ENCODE data around the gene HMMR.

Gene HMMR

DNA sequence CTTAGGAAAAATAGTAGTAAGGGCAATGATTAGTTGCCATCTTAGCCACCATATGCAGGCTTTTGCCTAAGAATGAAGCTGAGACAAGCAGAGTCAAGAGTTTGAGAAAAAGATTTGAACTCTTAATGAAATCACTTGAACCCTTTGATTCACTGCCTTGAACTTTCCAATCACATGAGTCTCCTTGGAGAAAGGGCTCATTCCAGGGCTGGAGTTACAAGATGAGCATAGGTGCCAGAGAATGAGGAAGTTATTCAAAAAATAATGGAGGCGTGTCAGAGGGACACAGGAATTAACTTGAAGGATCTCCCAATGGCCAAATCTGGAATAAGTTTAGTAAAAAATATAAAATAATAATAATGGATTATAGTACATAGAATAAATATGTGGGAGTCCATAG is 80.3 kb downstream of the HMMR start:
- Histone ChIP-seq H3K4me3 (replicated peaks; ENCODE audit: insufficient read depth, low read length) (no peak overlapping the region), H3K27ac (replicated peaks) (no peak overlapping the region), H3K27me3 (ENCODE audit: insufficient read depth, poor library complexity, severe bottlenecking) (no peaks in the 10 kb centered on the region)
- no peak for DNase-seq (ENCODE audit: low read depth in 1 of 2, low spot score in 1 of 2)
- no peak for TF ChIP-seq SPI1 (IDR thresholded peaks at IDR 0.05; ENCODE audit: borderline replicate concordance, low read depth)
- TF ChIP-seq POLR2AphosphoS5 (IDR thresholded peaks at IDR 0.05; ENCODE audit: low read depth): no peak
- TF ChIP-seq, protein P1, sequence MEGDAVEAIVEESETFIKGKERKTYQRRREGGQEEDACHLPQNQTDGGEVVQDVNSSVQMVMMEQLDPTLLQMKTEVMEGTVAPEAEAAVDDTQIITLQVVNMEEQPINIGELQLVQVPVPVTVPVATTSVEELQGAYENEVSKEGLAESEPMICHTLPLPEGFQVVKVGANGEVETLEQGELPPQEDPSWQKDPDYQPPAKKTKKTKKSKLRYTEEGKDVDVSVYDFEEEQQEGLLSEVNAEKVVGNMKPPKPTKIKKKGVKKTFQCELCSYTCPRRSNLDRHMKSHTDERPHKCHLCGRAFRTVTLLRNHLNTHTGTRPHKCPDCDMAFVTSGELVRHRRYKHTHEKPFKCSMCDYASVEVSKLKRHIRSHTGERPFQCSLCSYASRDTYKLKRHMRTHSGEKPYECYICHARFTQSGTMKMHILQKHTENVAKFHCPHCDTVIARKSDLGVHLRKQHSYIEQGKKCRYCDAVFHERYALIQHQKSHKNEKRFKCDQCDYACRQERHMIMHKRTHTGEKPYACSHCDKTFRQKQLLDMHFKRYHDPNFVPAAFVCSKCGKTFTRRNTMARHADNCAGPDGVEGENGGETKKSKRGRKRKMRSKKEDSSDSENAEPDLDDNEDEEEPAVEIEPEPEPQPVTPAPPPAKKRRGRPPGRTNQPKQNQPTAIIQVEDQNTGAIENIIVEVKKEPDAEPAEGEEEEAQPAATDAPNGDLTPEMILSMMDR (IDR thresholded peaks at IDR 0.05; ENCODE audit: insufficient read depth, low read length): no peak
- TF ChIP-seq, protein P2, sequence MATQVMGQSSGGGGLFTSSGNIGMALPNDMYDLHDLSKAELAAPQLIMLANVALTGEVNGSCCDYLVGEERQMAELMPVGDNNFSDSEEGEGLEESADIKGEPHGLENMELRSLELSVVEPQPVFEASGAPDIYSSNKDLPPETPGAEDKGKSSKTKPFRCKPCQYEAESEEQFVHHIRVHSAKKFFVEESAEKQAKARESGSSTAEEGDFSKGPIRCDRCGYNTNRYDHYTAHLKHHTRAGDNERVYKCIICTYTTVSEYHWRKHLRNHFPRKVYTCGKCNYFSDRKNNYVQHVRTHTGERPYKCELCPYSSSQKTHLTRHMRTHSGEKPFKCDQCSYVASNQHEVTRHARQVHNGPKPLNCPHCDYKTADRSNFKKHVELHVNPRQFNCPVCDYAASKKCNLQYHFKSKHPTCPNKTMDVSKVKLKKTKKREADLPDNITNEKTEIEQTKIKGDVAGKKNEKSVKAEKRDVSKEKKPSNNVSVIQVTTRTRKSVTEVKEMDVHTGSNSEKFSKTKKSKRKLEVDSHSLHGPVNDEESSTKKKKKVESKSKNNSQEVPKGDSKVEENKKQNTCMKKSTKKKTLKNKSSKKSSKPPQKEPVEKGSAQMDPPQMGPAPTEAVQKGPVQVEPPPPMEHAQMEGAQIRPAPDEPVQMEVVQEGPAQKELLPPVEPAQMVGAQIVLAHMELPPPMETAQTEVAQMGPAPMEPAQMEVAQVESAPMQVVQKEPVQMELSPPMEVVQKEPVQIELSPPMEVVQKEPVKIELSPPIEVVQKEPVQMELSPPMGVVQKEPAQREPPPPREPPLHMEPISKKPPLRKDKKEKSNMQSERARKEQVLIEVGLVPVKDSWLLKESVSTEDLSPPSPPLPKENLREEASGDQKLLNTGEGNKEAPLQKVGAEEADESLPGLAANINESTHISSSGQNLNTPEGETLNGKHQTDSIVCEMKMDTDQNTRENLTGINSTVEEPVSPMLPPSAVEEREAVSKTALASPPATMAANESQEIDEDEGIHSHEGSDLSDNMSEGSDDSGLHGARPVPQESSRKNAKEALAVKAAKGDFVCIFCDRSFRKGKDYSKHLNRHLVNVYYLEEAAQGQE (IDR thresholded peaks at IDR 0.05; ENCODE audit: insufficient replicate concordance, low read depth): no peak
- TF ChIP-seq GABPA (IDR thresholded peaks at IDR 0.05; ENCODE audit: low read depth): no peak
